Esophagus squamous epithelium (tissue), 5 donors: ENCODE data around the gene PSPN. TPM values are rescaled to one million over a fixed set of nuclear protein-coding genes. Genes with fewer than 3 reads are reported as not detected.
"Not testable (repeated sequence)": the region's sequence is repeated elsewhere in the genome, so short reads cannot be mapped to it uniquely, and the experiment has no call there.

Source experiments
- DNase-seq: peaks from one replicate; lab custom pipeline; 2025; lab: John Stamatoyannopoulos, UW
- H3K27ac ChIP-seq, 4 donors: fragments of 200-600 bp; sonication (generic); one replicate each; pipeline ENCODE4 v1.5.1; 2016 to 2019; ENCODE audit warnings: mild to moderate bottlenecking in 1 of 4
- H3K27me3 ChIP-seq, 4 donors: fragments of 200-600 bp; sonication (generic); 1 replicate in 3 of 4; 2 replicates in 1 of 4; pipeline versions ENCODE4 v1.5.1 to v1.6.0; 2017 to 2021; ENCODE audit warnings: antibody characterized with exemption in 1 of 4
- H3K36me3 ChIP-seq, 3 donors: fragments of 200-600 bp; sonication (generic); one replicate each; pipeline ENCODE4 v1.5.1; 2016 to 2019
- H3K4me1 ChIP-seq, 3 donors: fragments of 200-600 bp; sonication (generic); one replicate each; pipeline ENCODE4 v1.5.1; 2017 to 2019
- H3K4me3 ChIP-seq, 4 donors: fragments of 200-600 bp; sonication (generic); 1 replicate in 3 of 4; 2 replicates in 1 of 4; pipeline ENCODE4 v1.5.1; 2016 to 2019; ENCODE audit warnings: mild to moderate bottlenecking in 2 of 4, moderate library complexity in 1 of 4
- H3K9me3 ChIP-seq, 3 donors: fragments of 200-600 bp; sonication (generic); one replicate each; pipeline ENCODE4 v1.5.1; 2016 to 2019
- CTCF ChIP-seq, 6 experiments: fragments of 450-650 bp in 4 of 6; fragments of 200-600 bp in 2 of 6; sonication (generic) in 2 of 6; IDR thresholded peaks; one replicate each; pipeline ENCODE4 v1.5.1; 2016 to 2019; ENCODE audit warnings: antibody characterized with exemption in 6 of 6, mild to moderate bottlenecking in 4 of 6, moderate library complexity in 4 of 6
- POLR2A ChIP-seq, 4 donors: fragments of 450-650 bp; IDR thresholded peaks; one replicate each; pipeline ENCODE4 v1.6.1; 2017; ENCODE audit warnings: antibody characterized with exemption in 4 of 4, mild to moderate bottlenecking in 4 of 4, moderate library complexity in 3 of 4
- WGBS, 2 donors: methylation state at CpG; one replicate each; pipeline ENCODE4 v1.1.5; 2018; 5-methylcytosine and 5-hydroxymethylcytosine counted together
- intact Hi-C: fragments of 100-400 bp; cut with DNase I; formaldehyde crosslinking; loops from one replicate; pipeline ENCODE4 v1.15.0; 2022
- total RNA-seq, 4 donors: library from RNA; depleted of rRNA; stranded (reverse); fragments of >200 nt; gene quantifications; one replicate each; pipeline ENCODE4 v1.1.0, GENCODE V29; 2016
- donor health status: DM: yes; HTN: yes; CAD: no.

PSPN gene
- total RNA-seq, 4 donors from 2014 or later, result 0.76 to 1.3 (median 1.0) TPM

GRCh38 chr19:6362027-6362350 is 13.7 kb downstream of the PSPN start:
- no peak for DNase-seq
- Histone ChIP-seq H3K36me3 (peaks cover 15 to 38% (median 28%) of the 10 kb centered on the region in 3 donors), H3K9me3 (no peaks in the 10 kb centered on the region), H3K27ac (peak overlapping the region; percentile 90 to 97 (median 95)), H3K4me1 (peaks cover 8 to 36% (median 9%) of the 10 kb centered on the region in 3 donors), H3K4me3 (peak overlapping the region; percentile 83 to 96 (median 90)), H3K27me3 (no peaks in the 10 kb centered on the region)
- TF ChIP-seq POLR2A (IDR thresholded peaks at IDR 0.05) (no peak), CTCF (IDR thresholded peaks at IDR 0.05) (no peak)
- 1 to 2% methylated on average over 6 of the region's 7 CpGs for WGBS, 2 donors
- intact Hi-C loops, result no loop called here

GRCh38 chr19:6360857-6361216 is 14.9 kb downstream of the PSPN start:
- peak overlapping the region; percentile 90 to 97 (median 95) for H3K27ac ChIP-seq
- peaks cover 8 to 38% (median 9%) of the 10 kb centered on the region in 3 donors for H3K4me1 ChIP-seq
- H3K27me3 ChIP-seq, DNase-seq, H3K9me3 ChIP-seq, intact Hi-C loops: not testable (repeated sequence)
- peaks cover 4 to 26% (median 16%) of the 10 kb centered on the region in 3 donors for H3K36me3 ChIP-seq
- WGBS, 2 donors, result 78 to 88% methylated on average over 2 to 10 of the region's 10 CpGs
- peak overlapping the region; percentile 83 to 96 (median 90) for H3K4me3 ChIP-seq

- H3K9me3 ChIP-seq, intact Hi-C loops, H3K4me3 ChIP-seq, H3K27me3 ChIP-seq, DNase-seq, H3K27ac ChIP-seq: not testable (repeated sequence)
- Histone ChIP-seq H3K4me1 (peaks cover 8 to 38% (median 9%) of the 10 kb centered on the region in 3 donors), H3K36me3 (peaks cover 2 to 23% (median 12%) of the 10 kb centered on the region in 3 donors)
- WGBS, 2 donors, result 96 to 97% methylated on average over 10 to 12 of the region's 12 CpGs
Measured at GRCh38 chr19:6360445-6360844, 15.3 kb downstream of the PSPN start.

- H3K27me3 ChIP-seq, result no peaks in the 10 kb centered on the region
Measured at GRCh38 chr19:6359568-6360341, 16.0 kb downstream of the PSPN start.

GRCh38 chr19:6358003-6358402 is 17.7 kb downstream of the PSPN start:
- Histone ChIP-seq H3K36me3 (no peaks in the 10 kb centered on the region), H3K4me1 (peaks cover 8 to 30% (median 9%) of the 10 kb centered on the region in 3 donors), H3K27ac (peak overlapping the region in 3 of 4 donors; percentile 58 to 78 (median 64)), H3K27me3 (no peaks in the 10 kb centered on the region), H3K9me3 (no peaks in the 10 kb centered on the region), H3K4me3 (no peak overlapping the region)
- TF ChIP-seq CTCF (IDR thresholded peaks at IDR 0.05) (no peak), POLR2A (IDR thresholded peaks at IDR 0.05) (no peak)
- WGBS, 2 donors, result 44 to 51% methylated on average over 8 to 9 of the region's 9 CpGs
- no peak for DNase-seq
- intact Hi-C loops, result no loop called here

More at GRCh38 chr19:6359568-6360341, 16.0 kb downstream of the PSPN start:
- H3K36me3 ChIP-seq, result peaks cover 0 to 16% (median 7%) of the 10 kb centered on the region in 3 donors
- peaks cover 8 to 38% (median 9%) of the 10 kb centered on the region in 3 donors for H3K4me1 ChIP-seq
- WGBS, 2 donors, result 73 to 92% methylated on average over 4 to 5 of the region's 5 CpGs
- no peak overlapping the region for H3K4me3 ChIP-seq
- no peak for DNase-seq
- TF ChIP-seq POLR2A (IDR thresholded peaks at IDR 0.05), result no peak
- TF ChIP-seq CTCF (IDR thresholded peaks at IDR 0.05), result no peak
- H3K9me3 ChIP-seq, result no peaks in the 10 kb centered on the region
- H3K27ac ChIP-seq, result no peak overlapping the region
- intact Hi-C loops, result no loop called here

GRCh38 chr19:6357174-6357573 is 18.6 kb downstream of the PSPN start:
- H3K4me3 ChIP-seq, result no peak overlapping the region
- DNase-seq, result no peak
- H3K9me3 ChIP-seq, result no peaks in the 10 kb centered on the region
- H3K27me3 ChIP-seq, result no peaks in the 10 kb centered on the region
- intact Hi-C loops, result no loop called here
- TF ChIP-seq CTCF (IDR thresholded peaks at IDR 0.05), result no peak
- TF ChIP-seq POLR2A (IDR thresholded peaks at IDR 0.05), result no peak
- H3K27ac ChIP-seq, result peak overlapping the region in 3 of 4 donors; percentile 58 to 78 (median 64)
- no peaks in the 10 kb centered on the region for H3K36me3 ChIP-seq
- peaks cover under 1 to 21% (median 2%) of the 10 kb centered on the region in 3 donors for H3K4me1 ChIP-seq
- 77 to 91% methylated on average over 7 to 9 of the region's 14 CpGs for WGBS, 2 donors

GRCh38 chr19:6355321-6356040 is 20.3 kb downstream of the PSPN start:
- H3K9me3 ChIP-seq, H3K27ac ChIP-seq, H3K4me3 ChIP-seq, intact Hi-C loops, DNase-seq, H3K36me3 ChIP-seq, H3K27me3 ChIP-seq: not testable (repeated sequence)
- WGBS, 2 donors, result no CpG with 5 or more reads among the region's 46 CpGs
- H3K4me1 ChIP-seq, result peaks cover 0 to 16% (median 0%) of the 10 kb centered on the region in 3 donors
